ENCODE results near the gene NPAS3. TPM values are rescaled to one million over a fixed set of nuclear protein-coding genes. Genes with fewer than 3 reads are reported as not detected.

Gene NPAS3
- total RNA-seq, 1 experiment from 2014 or later, result 15.6 TPM

DNA sequence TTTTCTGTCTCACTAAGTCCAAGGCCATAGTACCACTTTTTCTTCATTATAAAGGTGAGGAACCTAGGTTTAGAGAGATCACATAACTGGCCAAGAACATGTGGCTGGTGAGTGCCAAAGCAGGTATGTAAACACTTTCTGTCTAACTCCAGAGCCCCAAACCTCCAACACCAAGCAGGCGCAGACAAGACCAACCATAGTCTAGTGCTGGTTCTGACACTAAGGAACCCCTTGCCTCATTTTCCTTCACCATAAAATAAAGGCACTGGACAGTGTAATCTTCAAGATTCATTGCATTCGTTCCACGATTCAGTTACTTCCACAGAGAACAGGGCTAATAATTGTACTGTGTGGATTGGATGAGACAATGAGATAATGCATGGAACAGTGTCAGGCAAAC, 71.0 kb downstream of the NPAS3 start:
- Histone ChIP-seq H3K27me3 (replicated peaks; ENCODE audit: insufficient read depth, low read depth, low read length, poor library complexity) (no peaks in the 10 kb centered on the region), H3K36me3 (ENCODE audit: insufficient read depth, low read length, poor library complexity, severe bottlenecking) (no peaks in the 10 kb centered on the region), H3K4me3 (ENCODE audit: low read depth, low read length, poor library complexity, severe bottlenecking) (no peak overlapping the region), H3K9me3 (ENCODE audit: low read depth, low read length, poor library complexity, severe bottlenecking) (no peaks in the 10 kb centered on the region), H3K27ac (ENCODE audit: low read depth, low read length, poor library complexity, severe bottlenecking) (no peak overlapping the region), H3K4me1 (ENCODE audit: insufficient read depth, low read length, poor library complexity, severe bottlenecking) (peaks cover 13% of the 10 kb centered on the region)
- POLR2A ChIA-PET (ENCODE audit: low non-redundant PET), result no interaction called here
- BruUV-seq (replicated peaks), result no TSS peak
- CTCF ChIA-PET, result no interaction called here
- intact Hi-C loops (cut with micrococcal nuclease; ENCODE audit: unreplicated experiment), result no loop called here
- TF ChIP-seq, protein P1, sequence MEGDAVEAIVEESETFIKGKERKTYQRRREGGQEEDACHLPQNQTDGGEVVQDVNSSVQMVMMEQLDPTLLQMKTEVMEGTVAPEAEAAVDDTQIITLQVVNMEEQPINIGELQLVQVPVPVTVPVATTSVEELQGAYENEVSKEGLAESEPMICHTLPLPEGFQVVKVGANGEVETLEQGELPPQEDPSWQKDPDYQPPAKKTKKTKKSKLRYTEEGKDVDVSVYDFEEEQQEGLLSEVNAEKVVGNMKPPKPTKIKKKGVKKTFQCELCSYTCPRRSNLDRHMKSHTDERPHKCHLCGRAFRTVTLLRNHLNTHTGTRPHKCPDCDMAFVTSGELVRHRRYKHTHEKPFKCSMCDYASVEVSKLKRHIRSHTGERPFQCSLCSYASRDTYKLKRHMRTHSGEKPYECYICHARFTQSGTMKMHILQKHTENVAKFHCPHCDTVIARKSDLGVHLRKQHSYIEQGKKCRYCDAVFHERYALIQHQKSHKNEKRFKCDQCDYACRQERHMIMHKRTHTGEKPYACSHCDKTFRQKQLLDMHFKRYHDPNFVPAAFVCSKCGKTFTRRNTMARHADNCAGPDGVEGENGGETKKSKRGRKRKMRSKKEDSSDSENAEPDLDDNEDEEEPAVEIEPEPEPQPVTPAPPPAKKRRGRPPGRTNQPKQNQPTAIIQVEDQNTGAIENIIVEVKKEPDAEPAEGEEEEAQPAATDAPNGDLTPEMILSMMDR (conservative IDR thresholded peaks at IDR 0.05; ENCODE audit: low read depth, low read length), result no peak
- TF ChIP-seq EZH2 (IDR thresholded peaks at IDR 0.05; ENCODE audit: borderline replicate concordance, low read depth, low read length, poor library complexity, severe bottlenecking), result no peak
- DNase-seq (ENCODE audit: low spot score), result no peak

DNA sequence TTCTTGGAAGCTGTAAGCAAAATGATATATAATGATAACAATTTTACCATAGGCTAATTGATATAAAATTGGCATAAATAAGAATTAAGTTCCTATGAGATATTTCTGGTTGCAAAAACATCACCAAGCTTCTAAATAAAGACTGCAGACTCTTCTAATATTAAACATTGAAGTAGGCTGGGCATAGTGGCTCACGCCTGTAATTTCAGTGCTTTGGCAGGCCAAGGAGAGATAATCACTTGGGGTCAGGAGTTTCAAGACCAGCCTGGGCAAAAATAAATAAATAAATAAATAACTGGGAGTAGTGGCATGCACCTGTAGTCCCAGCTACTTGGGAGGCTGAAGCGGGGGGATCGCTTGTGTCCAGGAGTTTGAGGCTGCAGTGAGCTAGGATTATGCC, 71.8 kb downstream of the NPAS3 start:
- intact Hi-C loops (cut with micrococcal nuclease; ENCODE audit: unreplicated experiment), result no loop called here
- BruUV-seq (replicated peaks), result no TSS peak

DNA sequence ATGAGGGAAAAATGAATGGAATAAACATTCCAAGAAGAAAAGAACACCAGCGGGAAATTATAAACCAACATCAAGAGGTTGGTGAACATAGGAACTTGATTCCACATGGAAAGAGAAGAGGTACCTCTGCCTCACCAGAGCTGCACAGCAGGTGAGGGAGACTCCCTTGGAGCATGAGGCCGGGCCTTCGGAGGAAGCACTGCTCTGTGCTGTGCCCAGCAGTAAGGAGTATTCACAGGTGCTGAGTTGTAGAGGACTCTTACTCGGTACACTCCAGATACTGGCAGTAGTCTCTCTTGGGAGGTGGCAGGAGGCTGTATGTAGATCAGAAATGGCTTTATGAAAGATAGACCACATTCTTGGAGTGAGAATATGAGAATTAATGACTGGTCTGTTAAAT, 76.0 kb downstream of the NPAS3 start:
- Histone ChIP-seq H3K4me3 (ENCODE audit: low read depth, low read length, poor library complexity, severe bottlenecking) (no peak overlapping the region), H3K4me1 (ENCODE audit: insufficient read depth, low read length, poor library complexity, severe bottlenecking) (peaks cover 18% of the 10 kb centered on the region), H3K36me3 (ENCODE audit: insufficient read depth, low read length, poor library complexity, severe bottlenecking) (no peaks in the 10 kb centered on the region), H3K9me3 (ENCODE audit: low read depth, low read length, poor library complexity, severe bottlenecking) (no peaks in the 10 kb centered on the region), H3K27me3 (replicated peaks; ENCODE audit: insufficient read depth, low read depth, low read length, poor library complexity) (no peaks in the 10 kb centered on the region), H3K27ac (ENCODE audit: low read depth, low read length, poor library complexity, severe bottlenecking) (no peak overlapping the region)
- no peak for TF ChIP-seq EZH2 (IDR thresholded peaks at IDR 0.05; ENCODE audit: borderline replicate concordance, low read depth, low read length, poor library complexity, severe bottlenecking)
- TF ChIP-seq, protein P1 (conservative IDR thresholded peaks at IDR 0.05; ENCODE audit: low read depth, low read length), result no peak
- ChIA-PET CTCF (no interaction called here), POLR2A (ENCODE audit: low non-redundant PET) (no interaction called here)
- no TSS peak for BruUV-seq (replicated peaks)
- DNase-seq (ENCODE audit: low spot score), result no peak
- intact Hi-C loops (cut with micrococcal nuclease; ENCODE audit: unreplicated experiment), result no loop called here

More for the DNA sequence above, 71.8 kb downstream of the NPAS3 start:
- ChIA-PET CTCF (no interaction called here), POLR2A (ENCODE audit: low non-redundant PET) (interaction anchor here (0.9 kb wide), 1 partner anchor 65 kb away, joined by 8 read pairs; no protein-coding TSS in a partner anchor)
- no peak for TF ChIP-seq EZH2 (IDR thresholded peaks at IDR 0.05; ENCODE audit: borderline replicate concordance, low read depth, low read length, poor library complexity, severe bottlenecking)
- TF ChIP-seq, protein P1 (conservative IDR thresholded peaks at IDR 0.05; ENCODE audit: low read depth, low read length), result no peak
- Histone ChIP-seq H3K4me1 (ENCODE audit: insufficient read depth, low read length, poor library complexity, severe bottlenecking) (peaks cover 18% of the 10 kb centered on the region), H3K27me3 (replicated peaks; ENCODE audit: insufficient read depth, low read depth, low read length, poor library complexity) (no peaks in the 10 kb centered on the region), H3K27ac (ENCODE audit: low read depth, low read length, poor library complexity, severe bottlenecking) (no peak overlapping the region), H3K9me3 (ENCODE audit: low read depth, low read length, poor library complexity, severe bottlenecking) (no peaks in the 10 kb centered on the region), H3K4me3 (ENCODE audit: low read depth, low read length, poor library complexity, severe bottlenecking) (no peak overlapping the region), H3K36me3 (ENCODE audit: insufficient read depth, low read length, poor library complexity, severe bottlenecking) (no peaks in the 10 kb centered on the region)
- no peak for DNase-seq (ENCODE audit: low spot score)
